Stomach (tissue), 9 donors: ENCODE results near the gene NPAS3. TPM values are rescaled to one million over a fixed set of nuclear protein-coding genes. Genes with fewer than 3 reads are reported as not detected.

Source experiments
- DNase-seq, 2 donors: peaks; one replicate each; pipeline versions ENCODE4 v3.0.0 to v3.0.0-alpha.2; 2013 to 2019
- H3K27ac ChIP-seq, 5 donors: fragments of 200-600 bp in 4 of 5; sonication (generic) in 4 of 5; one replicate each; pipeline ENCODE4 v1.5.1; 2013 to 2019; ENCODE audit warnings: mild to moderate bottlenecking in 1 of 5, moderate library complexity in 1 of 5
- H3K27me3 ChIP-seq, 3 donors: fragments of 200-600 bp; sonication (generic); one replicate each; pipeline ENCODE4 v1.5.1; 2017 to 2019; ENCODE audit warnings: mixed run types in 1 of 3
- H3K36me3 ChIP-seq, 4 donors: fragments of 200-600 bp; sonication (generic); 1 replicate in 3 of 4; 2 replicates in 1 of 4; pipeline ENCODE4 v1.5.1; 2016 to 2019
- H3K4me1 ChIP-seq, 4 donors: fragments of 200-600 bp; sonication (generic); one replicate each; pipeline ENCODE4 v1.5.1; 2016 to 2019
- H3K4me3 ChIP-seq, 4 donors: fragments of 200-600 bp; sonication (generic) in 3 of 4; one replicate each; pipeline ENCODE4 v1.5.1; 2016 to 2019; ENCODE audit warnings: mild to moderate bottlenecking in 1 of 4
- H3K9me3 ChIP-seq, 4 donors: fragments of 200-600 bp; sonication (generic); one replicate each; pipeline ENCODE4 v1.5.1; 2016 to 2019
- CTCF ChIP-seq, 7 experiments: fragments of 450-650 bp in 4 of 7; fragments of 200-600 bp in 3 of 7; sonication (generic) in 3 of 7; IDR thresholded peaks; one replicate each; pipeline ENCODE4 v1.5.1; 2016 to 2019; ENCODE audit warnings: antibody characterized with exemption in 7 of 7, control low read depth in 2 of 7, mild to moderate bottlenecking in 1 of 7
- EP300 ChIP-seq: sonication (generic); formaldehyde crosslinking; IDR thresholded peaks from one replicate; pipeline ENCODE4 v1.6.1; 2017; ENCODE audit warnings: antibody characterized with exemption
- POLR2A ChIP-seq, 4 donors: fragments of 450-650 bp; IDR thresholded peaks; one replicate each; pipeline ENCODE4 v1.6.1; 2016; ENCODE audit warnings: antibody characterized with exemption in 4 of 4, control low read depth in 2 of 4, mild to moderate bottlenecking in 1 of 4, moderate library complexity in 1 of 4
- POLR2AphosphoS5 ChIP-seq, 3 donors: sonication (generic); formaldehyde crosslinking; IDR thresholded peaks; one replicate each; pipeline ENCODE4 v1.6.1; 2016; ENCODE audit warnings: antibody characterized with exemption in 3 of 3
- WGBS, 5 donors: extraction: QIAGEN DNeasy Blood & Tissue Kit in 3 of 5; methylation state at CpG; one replicate each; pipeline versions ENCODE4 v1.1.5 to v1.1.7; 2013 to 2018; 5-methylcytosine and 5-hydroxymethylcytosine counted together
- intact Hi-C: fragments of 100-400 bp; cut with DNase I; formaldehyde crosslinking; loops from one replicate; pipeline ENCODE4 v1.15.1; 2023; ENCODE audit warnings: low total_unique reads
- polyA plus RNA-seq, 3 donors: library from polyadenylated mRNA; stranded (reverse); fragments of 200-250 nt; gene quantifications; one replicate each; pipeline ENCODE4 v1.2.3, GENCODE V29; 2013
- total RNA-seq, 5 donors: library from RNA; depleted of rRNA; stranded (reverse); fragments of >200 nt; gene quantifications; one replicate each; pipeline versions ENCODE4 v1.1.0 to v1.2.3, GENCODE V29; 2014 to 2016
- donor health status: healthy with polysubstance abuse.
- donor health status: Bipolar disorder and iron deficiency.
- donor health status: healthy.

NPAS3 gene
- total and polyA plus RNA-seq, 8 donors = under 0.01 to 7.9 (median 0.76) TPM; not detected in 1

- TF ChIP-seq EP300 (no peak), POLR2AphosphoS5 (IDR thresholded peaks at IDR 0.05) (no peak), POLR2A (IDR thresholded peaks at IDR 0.05) (no peak), CTCF (IDR thresholded peaks at IDR 0.05) (no peak)
- no peaks in the 10 kb centered on the region for H3K9me3 ChIP-seq
- intact Hi-C loops = no loop called here
- no peaks in the 10 kb centered on the region for H3K27me3 ChIP-seq
- no peak overlapping the region for H3K4me3 ChIP-seq
- no peak overlapping the region for H3K27ac ChIP-seq
- DNase-seq = no peak
- H3K36me3 ChIP-seq = no peaks in the 10 kb centered on the region
- 59 to 72% (median 67%) methylated on average over 3 of the region's 3 CpGs for WGBS, 5 donors
- no peaks in the 10 kb centered on the region for H3K4me1 ChIP-seq
Observed at GRCh38 chr14:33532553-33532952, 593.9 kb downstream of the NPAS3 start.

GRCh38 chr14:33534104-33534503, 595.4 kb downstream of the NPAS3 start:
- no peak for DNase-seq
- Histone ChIP-seq H3K4me1 (no peaks in the 10 kb centered on the region), H3K27me3 (no peaks in the 10 kb centered on the region), H3K4me3 (no peak overlapping the region), H3K36me3 (no peaks in the 10 kb centered on the region), H3K9me3 (no peaks in the 10 kb centered on the region), H3K27ac (no peak overlapping the region)
- intact Hi-C loops = no loop called here
- no peak for TF ChIP-seq POLR2AphosphoS5 (IDR thresholded peaks at IDR 0.05)
- no peak for TF ChIP-seq EP300
- no peak for TF ChIP-seq CTCF (IDR thresholded peaks at IDR 0.05)
- TF ChIP-seq POLR2A (IDR thresholded peaks at IDR 0.05) = no peak
- 75 to 94% (median 85%) methylated on average over 2 of the region's 2 CpGs for WGBS, 5 donors

GRCh38 chr14:33534632-33535031, 596.0 kb downstream of the NPAS3 start:
- TF ChIP-seq POLR2AphosphoS5 (IDR thresholded peaks at IDR 0.05) (no peak), EP300 (no peak), CTCF (IDR thresholded peaks at IDR 0.05) (no peak), POLR2A (IDR thresholded peaks at IDR 0.05) (no peak)
- WGBS, 5 donors = 74 to 86% (median 78%) methylated on average over 6 of the region's 6 CpGs
- Histone ChIP-seq H3K27ac (no peak overlapping the region), H3K4me1 (peaks cover 0 to 3% (median 0%) of the 10 kb centered on the region in 4 donors), H3K36me3 (no peaks in the 10 kb centered on the region), H3K9me3 (no peaks in the 10 kb centered on the region), H3K27me3 (no peaks in the 10 kb centered on the region), H3K4me3 (no peak overlapping the region)
- intact Hi-C loops = no loop called here
- peak in 1 of 2 donors; percentile 20 for DNase-seq

- WGBS, 5 donors = 46 to 53% (median 49%) methylated on average over 3 of the region's 3 CpGs
- H3K9me3 ChIP-seq = no peaks in the 10 kb centered on the region
- H3K36me3 ChIP-seq = no peaks in the 10 kb centered on the region
- no peaks in the 10 kb centered on the region for H3K27me3 ChIP-seq
- intact Hi-C loops = no loop called here
- TF ChIP-seq CTCF (IDR thresholded peaks at IDR 0.05) (no peak), POLR2A (IDR thresholded peaks at IDR 0.05) (no peak), EP300 (no peak), POLR2AphosphoS5 (IDR thresholded peaks at IDR 0.05) (no peak)
- DNase-seq = no peak
- no peak overlapping the region for H3K4me3 ChIP-seq
- no peak overlapping the region for H3K27ac ChIP-seq
- H3K4me1 ChIP-seq = peaks cover 0 to 9% (median 2%) of the 10 kb centered on the region in 4 donors
Observed at GRCh38 chr14:33539918-33540357, 601.3 kb downstream of the NPAS3 start.
